OCI-LY3 (cell line): ENCODE measurements around the gene SUPT3H.

Source experiments
- H2AFZ ChIP-seq: fragments of 200-600, 300-600 bp; shearing (Covaris generic); 2 replicates; pipeline ENCODE4 v1.6.0; 2014; ENCODE audit warnings: antibody characterized with exemption, low read depth, low read length
- H3K27ac ChIP-seq: fragments of 200-600, 300-600 bp; sonication (generic); 2 replicates; pipeline ENCODE4 v1.5.1; 2014; ENCODE audit warnings: mild to moderate bottlenecking, low read length, moderate library complexity, mixed read lengths
- H3K27me3 ChIP-seq: fragments of 200-600, 300-600 bp; sonication (generic); 2 replicates; pipeline ENCODE4 v1.6.1; 2014; ENCODE audit warnings: low read depth, low read length, mixed read lengths
- H3K36me3 ChIP-seq: fragments of 200-600, 300-600 bp; sonication (generic); replicated peaks from 2 replicates; pipeline ENCODE3; 2014; ENCODE audit warnings: low read depth, low read length, mixed read lengths
- H3K4me1 ChIP-seq: fragments of 300-600, 200-600 bp; sonication (generic); 2 replicates; pipeline ENCODE4 v1.6.1; 2014; ENCODE audit warnings: low read length, mixed read lengths
- H3K4me2 ChIP-seq: fragments of 200-600, 300-600 bp; sonication (generic); 2 replicates; pipeline ENCODE4 v1.6.1; 2014; ENCODE audit warnings: low read length, mixed read lengths
- H3K4me3 ChIP-seq: fragments of 300-600, 200-600 bp; sonication (generic); 2 replicates; pipeline ENCODE4 v1.5.1; 2014; ENCODE audit warnings: antibody characterized with exemption, mild to moderate bottlenecking, low read length, moderate library complexity
- H3K79me2 ChIP-seq: fragments of 300-600, 200-600 bp; shearing (Covaris generic); 2 replicates; pipeline ENCODE4 v1.6.1; 2014; ENCODE audit warnings: mild to moderate bottlenecking, low read length, mixed read lengths
- H3K9ac ChIP-seq: fragments of 300-600, 200-600 bp; shearing (Covaris generic); 2 replicates; pipeline ENCODE4 v1.6.0; 2014; ENCODE audit warnings: mild to moderate bottlenecking, low read length, moderate library complexity
- H3K9me3 ChIP-seq: fragments of 200-600, 300-600 bp; shearing (Covaris generic); 2 replicates; pipeline ENCODE4 v1.6.1; 2014; ENCODE audit warnings: low read length, mixed read lengths; ENCODE audit not compliant: insufficient read depth
- H4K20me1 ChIP-seq: fragments of 200-600, 300-600 bp; sonication (generic); 2 replicates; pipeline ENCODE4 v1.6.1; 2016; ENCODE audit warnings: low read length, mixed read lengths; ENCODE audit not compliant: insufficient read depth
- EZH2phosphoT487 ChIP-seq: fragments of 200-600 bp; shearing (Covaris generic); IDR thresholded peaks from 2 replicates; pipeline ENCODE4 v1.6.1; 2018; ENCODE audit warnings: antibody characterized with exemption, mixed run types, low read depth
- TF ChIP-seq, protein P1 (sequence below): fragments of 200-600, 300-600 bp; sonication (generic); IDR thresholded peaks from 2 replicates; pipeline ENCODE4 v1.5.1; 2014; ENCODE audit warnings: antibody characterized with exemption, low read length, low read depth

SUPT3H gene

DNA sequence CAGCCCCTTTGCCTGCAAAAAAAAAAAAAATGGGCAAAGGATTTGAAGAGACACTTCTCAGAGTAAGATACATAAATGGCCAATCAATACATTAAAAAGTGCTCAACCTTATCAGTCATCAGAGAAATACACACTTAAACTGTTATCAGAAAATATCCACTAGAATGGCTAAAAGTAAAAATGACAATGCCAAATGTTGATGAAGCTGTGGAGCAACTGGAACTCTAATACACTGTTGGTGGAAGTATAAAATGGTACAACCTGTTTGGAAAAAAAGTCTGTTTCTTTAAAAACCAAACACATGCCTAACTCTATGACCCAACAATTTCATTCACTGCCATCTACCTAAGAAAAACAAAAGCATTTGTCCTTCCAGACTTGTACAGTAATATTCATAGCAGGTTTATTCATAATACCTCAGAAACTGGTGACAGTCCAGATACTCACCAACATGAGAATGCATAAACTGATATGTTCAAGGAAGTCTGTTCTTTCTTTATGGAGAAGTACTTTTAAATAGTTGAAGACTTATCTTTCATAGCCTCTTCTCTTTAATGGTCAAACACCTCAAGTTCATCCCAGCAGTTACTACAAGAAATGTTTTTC is 428.0 kb downstream of the SUPT3H start:
- Histone ChIP-seq H3K27ac (no peak overlapping the region), H3K36me3 (peaks cover 21% of the 10 kb centered on the region), H3K4me3 (no peak overlapping the region), H3K4me2 (no peak overlapping the region), H3K27me3 (no peaks in the 10 kb centered on the region), H3K4me1 (no peaks in the 10 kb centered on the region), H3K79me2 (no peaks in the 10 kb centered on the region), H3K9me3 (peaks cover 12% of the 10 kb centered on the region), H3K9ac (no peak overlapping the region), H2AFZ (no peak overlapping the region), H4K20me1 (no peaks in the 10 kb centered on the region)
- TF ChIP-seq EZH2phosphoT487, result no peak

DNA sequence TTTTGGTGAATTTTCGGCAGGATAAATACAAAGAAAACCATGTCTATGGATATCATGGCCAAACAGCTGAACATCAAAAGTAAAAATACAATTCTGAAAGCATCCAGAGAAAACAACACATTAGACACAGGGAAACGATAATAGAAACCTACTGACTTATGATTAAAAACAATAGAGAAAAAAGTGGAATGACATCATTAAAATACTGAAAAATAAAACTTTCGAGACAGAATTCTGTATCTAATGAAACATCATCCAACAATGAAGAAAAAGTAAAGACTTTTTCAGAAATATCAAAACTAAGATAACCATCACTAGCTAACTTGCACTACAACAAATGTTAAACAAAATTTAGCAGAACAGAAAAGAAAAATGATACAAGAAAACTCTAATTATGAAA is 434.2 kb downstream of the SUPT3H start:
- H2AFZ ChIP-seq, result no peak overlapping the region
- H3K79me2 ChIP-seq, result no peaks in the 10 kb centered on the region
- peaks cover 15% of the 10 kb centered on the region for H3K36me3 ChIP-seq
- no peaks in the 10 kb centered on the region for H3K4me1 ChIP-seq
- no peak overlapping the region for H3K4me2 ChIP-seq
- no peaks in the 10 kb centered on the region for H3K27me3 ChIP-seq
- peaks cover 12% of the 10 kb centered on the region for H3K9me3 ChIP-seq
- no peaks in the 10 kb centered on the region for H4K20me1 ChIP-seq
- H3K9ac ChIP-seq, result no peak overlapping the region
- H3K27ac ChIP-seq, result no peak overlapping the region
- no peak overlapping the region for H3K4me3 ChIP-seq
- TF ChIP-seq, protein P1, sequence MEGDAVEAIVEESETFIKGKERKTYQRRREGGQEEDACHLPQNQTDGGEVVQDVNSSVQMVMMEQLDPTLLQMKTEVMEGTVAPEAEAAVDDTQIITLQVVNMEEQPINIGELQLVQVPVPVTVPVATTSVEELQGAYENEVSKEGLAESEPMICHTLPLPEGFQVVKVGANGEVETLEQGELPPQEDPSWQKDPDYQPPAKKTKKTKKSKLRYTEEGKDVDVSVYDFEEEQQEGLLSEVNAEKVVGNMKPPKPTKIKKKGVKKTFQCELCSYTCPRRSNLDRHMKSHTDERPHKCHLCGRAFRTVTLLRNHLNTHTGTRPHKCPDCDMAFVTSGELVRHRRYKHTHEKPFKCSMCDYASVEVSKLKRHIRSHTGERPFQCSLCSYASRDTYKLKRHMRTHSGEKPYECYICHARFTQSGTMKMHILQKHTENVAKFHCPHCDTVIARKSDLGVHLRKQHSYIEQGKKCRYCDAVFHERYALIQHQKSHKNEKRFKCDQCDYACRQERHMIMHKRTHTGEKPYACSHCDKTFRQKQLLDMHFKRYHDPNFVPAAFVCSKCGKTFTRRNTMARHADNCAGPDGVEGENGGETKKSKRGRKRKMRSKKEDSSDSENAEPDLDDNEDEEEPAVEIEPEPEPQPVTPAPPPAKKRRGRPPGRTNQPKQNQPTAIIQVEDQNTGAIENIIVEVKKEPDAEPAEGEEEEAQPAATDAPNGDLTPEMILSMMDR, result no peak
- no peak for TF ChIP-seq EZH2phosphoT487

DNA sequence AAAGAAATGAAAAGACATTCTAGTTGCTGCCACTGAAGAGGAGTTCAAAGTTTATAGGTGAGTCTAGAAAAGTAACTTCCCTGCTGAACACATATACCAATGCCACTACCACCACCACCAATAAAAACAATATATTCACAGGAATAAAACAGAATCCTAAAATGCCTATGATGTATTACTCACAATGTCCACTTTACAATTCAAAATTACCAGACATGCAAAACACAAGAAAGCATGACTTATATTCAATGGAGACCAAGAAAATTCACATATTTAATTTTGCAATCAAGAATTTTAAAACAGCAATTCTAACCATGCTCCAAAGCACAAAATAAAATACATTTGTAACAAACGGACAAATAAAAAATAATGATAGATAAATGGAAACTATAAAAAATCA is 434.9 kb downstream of the SUPT3H start:
- 0 out of 2 replicates have a peak overlapping the region, but pooled peaks have one; percentile 4 for H3K4me2 ChIP-seq
- no peaks in the 10 kb centered on the region for H3K27me3 ChIP-seq
- no peaks in the 10 kb centered on the region for H3K79me2 ChIP-seq
- no peak overlapping the region for H3K9ac ChIP-seq
- no peaks in the 10 kb centered on the region for H4K20me1 ChIP-seq
- peaks cover 15% of the 10 kb centered on the region for H3K36me3 ChIP-seq
- no peak overlapping the region for H3K4me3 ChIP-seq
- TF ChIP-seq, protein P1, result no peak
- no peak for TF ChIP-seq EZH2phosphoT487
- no peaks in the 10 kb centered on the region for H3K4me1 ChIP-seq
- no peak overlapping the region for H2AFZ ChIP-seq
- peaks cover 12% of the 10 kb centered on the region for H3K9me3 ChIP-seq
- no peak overlapping the region for H3K27ac ChIP-seq

DNA sequence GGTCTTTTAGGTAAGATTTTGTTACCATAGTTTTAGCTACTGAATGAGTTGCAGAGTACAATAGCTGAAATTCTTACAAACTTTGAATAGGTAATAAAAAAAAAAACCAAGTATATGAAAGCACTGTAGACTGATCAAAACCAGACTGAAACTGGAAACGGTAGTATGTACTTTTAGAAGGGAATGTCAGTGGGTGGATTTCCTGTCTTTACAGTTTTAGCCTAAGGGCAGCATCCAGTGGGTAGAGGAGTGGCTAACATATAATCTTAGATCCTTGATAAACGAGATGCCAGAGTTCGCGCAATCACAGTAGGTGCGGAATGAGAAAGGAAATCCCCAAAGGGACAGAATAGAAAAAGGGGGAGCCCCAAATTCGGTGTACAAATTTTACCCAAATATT is 435.5 kb downstream of the SUPT3H start:
- H3K27ac ChIP-seq, result no peak overlapping the region

More for the DNA sequence above, 435.5 kb downstream of the SUPT3H start:
- Histone ChIP-seq H3K27me3 (no peaks in the 10 kb centered on the region), H2AFZ (no peak overlapping the region), H3K79me2 (no peaks in the 10 kb centered on the region), H4K20me1 (no peaks in the 10 kb centered on the region), H3K4me2 (peak overlapping the region; percentile 4; the same call in 1 of the 2 replicates), H3K9ac (no peak overlapping the region), H3K4me3 (no peak overlapping the region), H3K36me3 (peaks cover 15% of the 10 kb centered on the region), H3K4me1 (no peaks in the 10 kb centered on the region), H3K9me3 (peaks cover 12% of the 10 kb centered on the region)
- TF ChIP-seq, protein P1, result no peak
- no peak for TF ChIP-seq EZH2phosphoT487
